SK-N-SH treated with all-trans-retinoic acid at 6 μM for 48 hours (cell line): ENCODE results near the gene KDM4B.

Source experiments
- GLIS3 ChIP-seq: fragments of 250-450 bp; sonication (Bioruptor Pico); IDR thresholded peaks from 2 replicates; pipeline ENCODE4 v1.5.0; 2020; ENCODE audit warnings: mild to moderate bottlenecking, moderate library complexity
- OSR1 ChIP-seq: fragments of 250-450 bp; sonication (Bioruptor Pico); IDR thresholded peaks from 2 replicates; pipeline ENCODE4 v1.8.0; 2022; ENCODE audit warnings: moderate library complexity, mild to moderate bottlenecking, inconsistent platforms
- PATZ1 ChIP-seq: fragments of 250-450 bp; sonication (Bioruptor Pico); IDR thresholded peaks from 2 replicates; pipeline ENCODE4 v1.8.0; 2020; ENCODE audit warnings: mild to moderate bottlenecking, moderate library complexity, borderline replicate concordance
- PPARA ChIP-seq: fragments of 250-450 bp; sonication (Bioruptor Pico); IDR thresholded peaks from 2 replicates; pipeline ENCODE4 v1.5.0; 2020; ENCODE audit warnings: mild to moderate bottlenecking, borderline replicate concordance
- ZC3H10 ChIP-seq: fragments of 250-450 bp; sonication (Bioruptor Pico); IDR thresholded peaks from 2 replicates; pipeline ENCODE4 v1.5.1; 2021; ENCODE audit warnings: mild to moderate bottlenecking, moderate library complexity
- ZFP3 ChIP-seq: fragments of 250-450 bp; sonication (Bioruptor Pico); IDR thresholded peaks from 2 replicates; pipeline ENCODE4 v1.5.0; 2020; ENCODE audit warnings: mild to moderate bottlenecking, moderate library complexity
- ZFP30 ChIP-seq: fragments of 450-650 bp; formaldehyde crosslinking; IDR thresholded peaks from 2 replicates; pipeline ENCODE4 v1.5.0; 2022; ENCODE audit warnings: mild to moderate bottlenecking, moderate library complexity
- ZNF565 ChIP-seq: fragments of 450-650 bp; formaldehyde crosslinking; conservative IDR thresholded peaks from 2 replicates; pipeline ENCODE4 v1.5.0; 2020; ENCODE audit warnings: low read depth, mild to moderate bottlenecking, moderate library complexity
- TF ChIP-seq, protein P1 (sequence below): fragments of 250-450 bp; sonication (Bioruptor Pico); IDR thresholded peaks from 2 replicates; pipeline ENCODE4 v1.5.1; 2020; ENCODE audit warnings: low read depth, mild to moderate bottlenecking, moderate library complexity

- TF ChIP-seq PATZ1 (CRISPR knock-in tag) = no peak
- TF ChIP-seq ZFP3 (CRISPR knock-in tag) = no peak
- no peak for TF ChIP-seq ZC3H10
- no peak for TF ChIP-seq ZFP30
- TF ChIP-seq PPARA (CRISPR knock-in tag) = no peak
- TF ChIP-seq, protein P1, sequence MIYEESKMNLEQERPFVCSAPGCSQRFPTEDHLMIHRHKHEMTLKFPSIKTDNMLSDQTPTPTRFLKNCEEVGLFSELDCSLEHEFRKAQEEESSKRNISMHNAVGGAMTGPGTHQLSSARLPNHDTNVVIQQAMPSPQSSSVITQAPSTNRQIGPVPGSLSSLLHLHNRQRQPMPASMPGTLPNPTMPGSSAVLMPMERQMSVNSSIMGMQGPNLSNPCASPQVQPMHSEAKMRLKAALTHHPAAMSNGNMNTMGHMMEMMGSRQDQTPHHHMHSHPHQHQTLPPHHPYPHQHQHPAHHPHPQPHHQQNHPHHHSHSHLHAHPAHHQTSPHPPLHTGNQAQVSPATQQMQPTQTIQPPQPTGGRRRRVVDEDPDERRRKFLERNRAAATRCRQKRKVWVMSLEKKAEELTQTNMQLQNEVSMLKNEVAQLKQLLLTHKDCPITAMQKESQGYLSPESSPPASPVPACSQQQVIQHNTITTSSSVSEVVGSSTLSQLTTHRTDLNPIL = no peak
- TF ChIP-seq OSR1 (CRISPR knock-in tag) = no peak
- no peak for TF ChIP-seq ZNF565
- no peak for TF ChIP-seq GLIS3
Observed at GRCh38 chr19:5145521-5146511, 176.9 kb downstream of the KDM4B start.
